Keratinocyte (primary cell): ENCODE results near the gene MAPK8. TPM values are rescaled to one million over a fixed set of nuclear protein-coding genes. Genes with fewer than 3 reads are reported as not detected.

ENCODE experiments used
- DNase-seq: peaks from one replicate; pipeline ENCODE4 v3.0.0-alpha.2; 2011; ENCODE audit warnings: low read depth, missing footprints, low spot score
- FAIRE-seq: peaks from 2 replicates; lab custom pipeline; 2011; peaks lifted over from hg19 to GRCh38; lab: Jason Lieb, UNC
- H2AFZ ChIP-seq: 2 replicates; pipeline ENCODE4 v1.6.0; 2012; ENCODE audit warnings: low read length, control low read depth, inconsistent platforms; ENCODE audit not compliant: control insufficient read depth
- H3K27ac ChIP-seq: 2 replicates; pipeline ENCODE4 v1.5.1; 2011; ENCODE audit warnings: low read length; ENCODE audit not compliant: control insufficient read depth, insufficient read depth
- H3K27me3 ChIP-seq: 3 replicates; pipeline ENCODE4 v1.6.0; 2011; ENCODE audit warnings: low read length; ENCODE audit not compliant: control insufficient read depth, insufficient read depth; ENCODE audit errors: extremely low read depth
- H3K36me3 ChIP-seq, 2 experiments: 2 replicates in 1 of 2; 3 replicates in 1 of 2; pipeline ENCODE4 v1.5.1; 2011; ENCODE audit warnings: low read length in 2 of 2, mild to moderate bottlenecking in 1 of 2; ENCODE audit not compliant: control insufficient read depth in 2 of 2, insufficient read depth in 2 of 2; ENCODE audit errors: extremely low read depth in 1 of 2
- H3K4me1 ChIP-seq: 3 replicates; pipeline ENCODE4 v1.5.1; 2011; ENCODE audit warnings: low read length; ENCODE audit not compliant: control insufficient read depth, insufficient read depth; ENCODE audit errors: extremely low read depth
- H3K4me2 ChIP-seq: 3 replicates; pipeline ENCODE4 v1.6.0; 2011; ENCODE audit warnings: low read depth, low read length; ENCODE audit not compliant: control insufficient read depth, insufficient read depth; ENCODE audit errors: extremely low read depth
- H3K4me3 ChIP-seq, 3 experiments: fragments of 200-600 bp in 1 of 3; sonication (generic) in 1 of 3; 2 replicates in 2 of 3; 3 replicates in 1 of 3; pipeline ENCODE4 v1.5.1; 2011 to 2016; ENCODE audit warnings: low read length in 3 of 3, mild to moderate bottlenecking in 3 of 3, control low read depth in 2 of 3, inconsistent platforms in 1 of 3, low read depth in 1 of 3, mixed read lengths in 1 of 3, mixed run types in 1 of 3, moderate library complexity in 1 of 3; ENCODE audit not compliant: control insufficient read depth in 2 of 3, insufficient read depth in 2 of 3; ENCODE audit errors: extremely low read depth in 1 of 3
- H3K79me2 ChIP-seq: 2 replicates; pipeline ENCODE4 v1.6.0; 2012; ENCODE audit warnings: low read length; ENCODE audit not compliant: control insufficient read depth, insufficient read depth
- H3K9ac ChIP-seq: 3 replicates; pipeline ENCODE4 v1.6.0; 2011; ENCODE audit warnings: low read length; ENCODE audit not compliant: control insufficient read depth, insufficient read depth; ENCODE audit errors: extremely low read depth
- H3K9me1 ChIP-seq: 3 replicates; pipeline ENCODE4 v1.6.0; 2011; ENCODE audit warnings: low read length; ENCODE audit not compliant: control insufficient read depth, insufficient read depth; ENCODE audit errors: extremely low read depth
- H3K9me3 ChIP-seq: 2 replicates; pipeline ENCODE4 v1.5.1; 2012; ENCODE audit warnings: low read depth, low read length; ENCODE audit not compliant: control insufficient read depth
- H4K20me1 ChIP-seq: 3 replicates; pipeline ENCODE4 v1.6.0; 2011; ENCODE audit warnings: low read length; ENCODE audit not compliant: control insufficient read depth, insufficient read depth; ENCODE audit errors: extremely low read depth
- CTCF ChIP-seq, 3 experiments: IDR thresholded peaks in 1 of 3; conservative IDR thresholded peaks in 1 of 3; optimal IDR thresholded peaks in 1 of 3; 2 replicates in 2 of 3; 3 replicates in 1 of 3; pipeline versions ENCODE3 to v1.5.1; 2011; ENCODE audit warnings: low read length in 3 of 3, mild to moderate bottlenecking in 3 of 3, moderate library complexity in 2 of 3, control low read depth in 1 of 3, inconsistent platforms in 1 of 3; ENCODE audit not compliant: insufficient read depth in 2 of 3; ENCODE audit errors: extremely low read depth in 1 of 3
- EZH2 ChIP-seq: IDR thresholded peaks from one replicate; pipeline ENCODE4 v1.6.1; 2012; ENCODE audit warnings: inconsistent platforms, mild to moderate bottlenecking, low read length, moderate library complexity
- dilution Hi-C: fragments of 300-500 bp; cut with MboI; formaldehyde crosslinking; loops from one replicate; pipeline ENCODE4 v1.7.0; 2020; ENCODE audit warnings: low sequenced_read_pairs; ENCODE audit not compliant: extremely low pct_ligation_motif_present
- polyA plus RNA-seq, 5 experiments: library from polyadenylated mRNA; depleted of rRNA in 3 of 5; stranded (reverse) in 3 of 5; stranded (forward) in 1 of 5; unstranded in 1 of 5; fragments of >200 nt; gene quantifications; 1 replicate in 1 of 5; 2 replicates in 3 of 5; 3 replicates in 1 of 5; pipeline versions ENCODE4 v1.2.1 to v1.2.3, GENCODE V29; 2011 to 2012; ENCODE audit warnings: missing spikeins in 2 of 5, low read depth in 1 of 5, low replicate concordance in 1 of 5

MAPK8 gene
- polyA plus RNA-seq, 1 donor (not counting 4 experiments of a cell fraction or from before 2014, with no cell fraction given) = 39.8 TPM

- no peaks in the 10 kb centered on the region for H3K27me3 ChIP-seq
- H4K20me1 ChIP-seq = no peaks in the 10 kb centered on the region
- no peaks in the 10 kb centered on the region for H3K36me3 ChIP-seq
- dilution Hi-C loops = no loop called here
- no peak overlapping the region for H3K4me3 ChIP-seq
- FAIRE-seq = no peak
- H3K9me3 ChIP-seq = no peaks in the 10 kb centered on the region
- peaks cover 2% of the 10 kb centered on the region for H3K79me2 ChIP-seq
- TF ChIP-seq CTCF (optimal IDR thresholded peaks at IDR 0.05 in 1 of 3, IDR thresholded peaks at IDR 0.05 in 1 of 3, conservative IDR thresholded peaks at IDR 0.05 in 1 of 3; ENCODE audit: extremely low read depth in 1 of 3, insufficient read depth in 2 of 3, low read length in 3 of 3) (no peak), EZH2 (no peak)
- H3K4me1 ChIP-seq = peaks cover 15% of the 10 kb centered on the region
- H3K27ac ChIP-seq = no peak overlapping the region
- no peaks in the 10 kb centered on the region for H3K9me1 ChIP-seq
- H2AFZ ChIP-seq = no peak overlapping the region
- no peak for DNase-seq
- no peak overlapping the region for H3K4me2 ChIP-seq
- H3K9ac ChIP-seq = no peak overlapping the region
These were observed 54.7 kb downstream of the MAPK8 start for GRCh38 chr10:48361176-48361575.

GRCh38 chr10:48363617-48364355 lies 57.3 kb downstream of the MAPK8 start:
- Histone ChIP-seq H3K4me1 (peaks cover 17% of the 10 kb centered on the region), H3K27me3 (no peaks in the 10 kb centered on the region), H3K9me3 (no peaks in the 10 kb centered on the region), H4K20me1 (no peaks in the 10 kb centered on the region), H3K27ac (peak overlapping the region; percentile 8), H3K4me2 (no peak overlapping the region), H3K79me2 (peaks cover 3% of the 10 kb centered on the region), H2AFZ (no peak overlapping the region), H3K4me3 (no peak overlapping the region), H3K9me1 (no peaks in the 10 kb centered on the region), H3K36me3 (no peaks in the 10 kb centered on the region), H3K9ac (no peak overlapping the region)
- DNase-seq (peak; percentile 21), FAIRE-seq (peak; percentile 88)
- TF ChIP-seq EZH2 (no peak), CTCF (optimal IDR thresholded peaks at IDR 0.05 in 1 of 3, IDR thresholded peaks at IDR 0.05 in 1 of 3, conservative IDR thresholded peaks at IDR 0.05 in 1 of 3; ENCODE audit: extremely low read depth in 1 of 3, insufficient read depth in 2 of 3, low read length in 3 of 3) (peak in 2 of 3 experiments; percentile 64 to 65)
- dilution Hi-C loops = no loop called here
